HepG2 (cell line): ENCODE data around the gene ZXDC.

Experiments
- CEBPB ChIP-seq: IDR thresholded peaks from 2 replicates; pipeline ENCODE4 v1.6.1; 2011; ENCODE audit warnings: low read depth, low read length, improper control_type of control experiment, borderline replicate concordance
- FOXK1 ChIP-seq: sonication (generic); formaldehyde crosslinking; IDR thresholded peaks from 2 replicates; pipeline ENCODE4 v1.4.0; 2020; ENCODE audit warnings: low read depth, missing genetic modification reagents, borderline replicate concordance
- HDAC6 ChIP-seq: fragments of 200-600 bp; sonication (generic); IDR thresholded peaks from 2 replicates; pipeline ENCODE4 v1.7.0; 2017; ENCODE audit warnings: mild to moderate bottlenecking, antibody characterized with exemption, low read length, low read depth
- MAZ ChIP-seq, 2 experiments: sonication (generic) in 1 of 2; formaldehyde crosslinking in 1 of 2; IDR thresholded peaks; 2 replicates each; pipeline versions ENCODE4 v1.5.0 to v1.6.1; 2012 to 2020; ENCODE audit warnings: low read depth in 2 of 2, mild to moderate bottlenecking in 2 of 2, borderline replicate concordance in 1 of 2, improper control_type of control experiment in 1 of 2, low read length in 1 of 2, missing genetic modification reagents in 1 of 2, moderate library complexity in 1 of 2
- MEIS1 ChIP-seq: sonication (generic); formaldehyde crosslinking; IDR thresholded peaks from 2 replicates; pipeline ENCODE4 v1.9.0; 2021; ENCODE audit warnings: mild to moderate bottlenecking, missing genetic modification reagents, moderate library complexity, borderline replicate concordance
- TF ChIP-seq, protein P1 (sequence below), 2 experiments: IDR thresholded peaks; 2 replicates each; pipeline ENCODE4 v1.6.1; 2011 to 2012; ENCODE audit warnings: low read length in 2 of 2, borderline replicate concordance in 1 of 2, low read depth in 1 of 2, mild to moderate bottlenecking in 1 of 2, moderate library complexity in 1 of 2
- TF ChIP-seq, protein P2 (sequence below): sonication (generic); formaldehyde crosslinking; conservative IDR thresholded peaks from 2 replicates; pipeline ENCODE4 v1.8.1; 2023; ENCODE audit warnings: missing genetic modification reagents
- TF ChIP-seq, protein P3 (sequence below): sonication (generic); formaldehyde crosslinking; IDR thresholded peaks from 2 replicates; pipeline ENCODE4 v1.5.0; 2020; ENCODE audit warnings: mild to moderate bottlenecking, missing genetic modification reagents, moderate library complexity

DNA sequence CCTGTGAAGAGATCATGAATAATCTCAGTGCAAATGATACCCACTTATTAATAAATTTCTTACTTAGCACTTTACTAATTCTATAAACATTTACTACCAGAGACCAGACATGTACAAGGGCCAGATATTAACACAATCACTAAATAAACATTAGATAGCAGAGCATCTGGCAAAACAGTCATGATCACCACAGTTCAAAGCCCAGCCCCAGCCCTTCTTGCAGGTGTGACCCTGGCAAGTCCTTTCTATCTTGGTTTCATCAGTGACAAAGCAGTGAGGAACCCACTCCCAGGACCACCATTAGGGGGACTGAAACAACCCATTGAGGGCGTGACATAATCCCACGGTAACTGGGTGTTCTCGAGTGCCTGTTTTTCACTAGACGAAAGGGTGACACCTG lies 11.6 kb downstream of the ZXDC start:
- TF ChIP-seq, protein P1, sequence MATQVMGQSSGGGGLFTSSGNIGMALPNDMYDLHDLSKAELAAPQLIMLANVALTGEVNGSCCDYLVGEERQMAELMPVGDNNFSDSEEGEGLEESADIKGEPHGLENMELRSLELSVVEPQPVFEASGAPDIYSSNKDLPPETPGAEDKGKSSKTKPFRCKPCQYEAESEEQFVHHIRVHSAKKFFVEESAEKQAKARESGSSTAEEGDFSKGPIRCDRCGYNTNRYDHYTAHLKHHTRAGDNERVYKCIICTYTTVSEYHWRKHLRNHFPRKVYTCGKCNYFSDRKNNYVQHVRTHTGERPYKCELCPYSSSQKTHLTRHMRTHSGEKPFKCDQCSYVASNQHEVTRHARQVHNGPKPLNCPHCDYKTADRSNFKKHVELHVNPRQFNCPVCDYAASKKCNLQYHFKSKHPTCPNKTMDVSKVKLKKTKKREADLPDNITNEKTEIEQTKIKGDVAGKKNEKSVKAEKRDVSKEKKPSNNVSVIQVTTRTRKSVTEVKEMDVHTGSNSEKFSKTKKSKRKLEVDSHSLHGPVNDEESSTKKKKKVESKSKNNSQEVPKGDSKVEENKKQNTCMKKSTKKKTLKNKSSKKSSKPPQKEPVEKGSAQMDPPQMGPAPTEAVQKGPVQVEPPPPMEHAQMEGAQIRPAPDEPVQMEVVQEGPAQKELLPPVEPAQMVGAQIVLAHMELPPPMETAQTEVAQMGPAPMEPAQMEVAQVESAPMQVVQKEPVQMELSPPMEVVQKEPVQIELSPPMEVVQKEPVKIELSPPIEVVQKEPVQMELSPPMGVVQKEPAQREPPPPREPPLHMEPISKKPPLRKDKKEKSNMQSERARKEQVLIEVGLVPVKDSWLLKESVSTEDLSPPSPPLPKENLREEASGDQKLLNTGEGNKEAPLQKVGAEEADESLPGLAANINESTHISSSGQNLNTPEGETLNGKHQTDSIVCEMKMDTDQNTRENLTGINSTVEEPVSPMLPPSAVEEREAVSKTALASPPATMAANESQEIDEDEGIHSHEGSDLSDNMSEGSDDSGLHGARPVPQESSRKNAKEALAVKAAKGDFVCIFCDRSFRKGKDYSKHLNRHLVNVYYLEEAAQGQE (IDR thresholded peaks at IDR 0.05; ENCODE audit: borderline replicate concordance in 1 of 2, low read depth in 1 of 2, low read length in 2 of 2): no peak
- TF ChIP-seq, protein P2, sequence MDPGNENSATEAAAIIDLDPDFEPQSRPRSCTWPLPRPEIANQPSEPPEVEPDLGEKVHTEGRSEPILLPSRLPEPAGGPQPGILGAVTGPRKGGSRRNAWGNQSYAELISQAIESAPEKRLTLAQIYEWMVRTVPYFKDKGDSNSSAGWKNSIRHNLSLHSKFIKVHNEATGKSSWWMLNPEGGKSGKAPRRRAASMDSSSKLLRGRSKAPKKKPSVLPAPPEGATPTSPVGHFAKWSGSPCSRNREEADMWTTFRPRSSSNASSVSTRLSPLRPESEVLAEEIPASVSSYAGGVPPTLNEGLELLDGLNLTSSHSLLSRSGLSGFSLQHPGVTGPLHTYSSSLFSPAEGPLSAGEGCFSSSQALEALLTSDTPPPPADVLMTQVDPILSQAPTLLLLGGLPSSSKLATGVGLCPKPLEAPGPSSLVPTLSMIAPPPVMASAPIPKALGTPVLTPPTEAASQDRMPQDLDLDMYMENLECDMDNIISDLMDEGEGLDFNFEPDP (CRISPR knock-in tag): no peak
- TF ChIP-seq MEIS1 (CRISPR knock-in tag): no peak
- no peak for TF ChIP-seq CEBPB
- TF ChIP-seq MAZ (IDR thresholded peaks at IDR 0.05; ENCODE audit: borderline replicate concordance, low read depth, low read length): no peak
- no peak for TF ChIP-seq MAZ (CRISPR knock-in tag; IDR thresholded peaks at IDR 0.05; ENCODE audit: low read depth)
- TF ChIP-seq FOXK1 (CRISPR knock-in tag): no peak
- TF ChIP-seq, protein P3, sequence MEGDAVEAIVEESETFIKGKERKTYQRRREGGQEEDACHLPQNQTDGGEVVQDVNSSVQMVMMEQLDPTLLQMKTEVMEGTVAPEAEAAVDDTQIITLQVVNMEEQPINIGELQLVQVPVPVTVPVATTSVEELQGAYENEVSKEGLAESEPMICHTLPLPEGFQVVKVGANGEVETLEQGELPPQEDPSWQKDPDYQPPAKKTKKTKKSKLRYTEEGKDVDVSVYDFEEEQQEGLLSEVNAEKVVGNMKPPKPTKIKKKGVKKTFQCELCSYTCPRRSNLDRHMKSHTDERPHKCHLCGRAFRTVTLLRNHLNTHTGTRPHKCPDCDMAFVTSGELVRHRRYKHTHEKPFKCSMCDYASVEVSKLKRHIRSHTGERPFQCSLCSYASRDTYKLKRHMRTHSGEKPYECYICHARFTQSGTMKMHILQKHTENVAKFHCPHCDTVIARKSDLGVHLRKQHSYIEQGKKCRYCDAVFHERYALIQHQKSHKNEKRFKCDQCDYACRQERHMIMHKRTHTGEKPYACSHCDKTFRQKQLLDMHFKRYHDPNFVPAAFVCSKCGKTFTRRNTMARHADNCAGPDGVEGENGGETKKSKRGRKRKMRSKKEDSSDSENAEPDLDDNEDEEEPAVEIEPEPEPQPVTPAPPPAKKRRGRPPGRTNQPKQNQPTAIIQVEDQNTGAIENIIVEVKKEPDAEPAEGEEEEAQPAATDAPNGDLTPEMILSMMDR (CRISPR knock-in tag): no peak
- no peak for TF ChIP-seq HDAC6
